ENCODE data around the gene DUOX1. TPM values are rescaled to one million over a fixed set of nuclear protein-coding genes. Genes with fewer than 3 reads are reported as not detected.

The DUOX1 gene
- total and polyA plus RNA-seq, 9 of the 15 experiments (the other 6 are each of a cell fraction or from before 2014, with no cell fraction given), result 0.01 to 0.22 (median 0.01) TPM; not detected in 6

DNA sequence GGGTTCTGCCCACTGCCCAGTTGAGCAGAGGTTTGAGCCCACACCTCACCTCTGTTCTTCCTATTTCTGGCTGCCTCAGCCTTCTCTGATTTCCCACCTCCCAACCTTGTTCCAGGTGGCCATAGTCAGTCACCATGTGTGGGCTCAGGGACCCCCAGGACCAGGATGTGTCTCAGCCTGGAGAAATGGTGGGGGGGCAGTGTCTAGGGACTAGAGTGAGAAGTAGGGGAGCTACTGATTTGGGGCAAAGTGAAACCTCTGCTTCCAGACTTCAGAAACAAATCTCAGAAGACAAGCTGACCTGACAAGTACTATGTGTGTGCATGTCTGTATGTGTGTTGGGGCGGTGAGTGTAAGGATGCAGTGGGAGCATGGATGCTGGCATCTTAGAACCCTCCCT is 35.1 kb downstream of the DUOX1 start:
- Histone ChIP-seq H3K79me2 (ENCODE audit: control insufficient read depth, insufficient read depth, low read length) (peaks cover 3% of the 10 kb centered on the region; the same call in 1 of the 3 replicates), H3K9ac (ENCODE audit: insufficient read depth in 1 of 2, low read depth in 2 of 2, low read length in 2 of 2) (no peak overlapping the region), H3K9me1 (ENCODE audit: control insufficient read depth, insufficient read depth, low read length) (no peaks in the 10 kb centered on the region), H3K4me3 (no peak overlapping the region), H4K20me1 (replicated peaks; ENCODE audit: control insufficient read depth, insufficient read depth, low read length) (peaks cover 5% of the 10 kb centered on the region; the same call in 1 of the 2 replicates), H3K4me1 (replicated peaks in 1 of 2; ENCODE audit: control insufficient read depth in 2 of 2, insufficient read depth in 2 of 2, low read length in 2 of 2) (peaks cover 28 to 48% of the 10 kb centered on the region in 2 experiments), H3K27ac (ENCODE audit: extremely low read depth, low read depth, low read length) (no peak overlapping the region), H2AFZ (ENCODE audit: low read depth, low read length) (no peak overlapping the region), H3K9me3 (replicated peaks; ENCODE audit: control insufficient read depth, insufficient read depth, low read depth, low read length) (no peaks in the 10 kb centered on the region), H3K36me3 (ENCODE audit: control insufficient read depth, insufficient read depth, low read length) (no peaks in the 10 kb centered on the region), H3K27me3 (ENCODE audit: control insufficient read depth in 2 of 2, insufficient read depth in 2 of 2, low read length in 2 of 2) (no peaks in the 10 kb centered on the region), H3K4me2 (ENCODE audit: insufficient read depth, low read length) (no peak overlapping the region)
- no peak for DNase-seq (ENCODE audit: extremely low read depth in 1 of 4, low spot score in 3 of 4)
- WGBS (ENCODE audit: insufficient coverage, low coverage, missing lambda C conversion rate), result 87% methylated on average over 1 of the region's 1 CpG
- ChIA-PET POLR2A (interaction anchor here (0.6 to 2.4 kb wide), 5 partner anchors 10 to 487 kb away, joined by 3 to 14 read pairs (median 4); no protein-coding TSS in a partner anchor), CTCF (ENCODE audit: low intra/inter-chr PET ratio) (interaction anchor here (4.3 kb wide), 1 partner anchor 293 kb away, joined by 48 read pairs; no protein-coding TSS in a partner anchor)
- no peak for ATAC-seq
- in situ Hi-C loops (cut with MboI), result no loop called here
- FAIRE-seq, result no peak
- no TSS peak for BruUV-seq (replicated peaks)
- intact Hi-C loops (cut with micrococcal nuclease), result loop anchor here (5.0 to 10.0 kb wide), 2 partner anchors 237 to 450 kb away; a partner anchor contains a TSS
- TF ChIP-seq ZNF24 (IDR thresholded peaks at IDR 0.05), result no peak
- no peak for TF ChIP-seq XRCC3 (IDR thresholded peaks at IDR 0.05)
- no peak for TF ChIP-seq ZNF449 (CRISPR knock-in tag; IDR thresholded peaks at IDR 0.05)
- TF ChIP-seq, protein P1, sequence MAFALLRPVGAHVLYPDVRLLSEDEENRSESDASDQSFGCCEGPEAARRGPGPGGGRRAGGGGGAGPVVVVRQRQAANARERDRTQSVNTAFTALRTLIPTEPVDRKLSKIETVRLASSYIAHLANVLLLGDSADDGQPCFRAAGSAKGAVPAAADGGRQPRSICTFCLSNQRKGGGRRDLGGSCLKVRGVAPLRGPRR (CRISPR knock-in tag; IDR thresholded peaks at IDR 0.05), result no peak
- TF ChIP-seq TAF7 (tag; IDR thresholded peaks at IDR 0.05), result no peak
- TF ChIP-seq CBX8 (IDR thresholded peaks at IDR 0.05; ENCODE audit: borderline replicate concordance, extremely low read depth, low read depth, low read length, poor library complexity, severe bottlenecking), result no peak
- no peak for TF ChIP-seq DACH1 (IDR thresholded peaks at IDR 0.05; ENCODE audit: partially characterized antibody)
- no peak for TF ChIP-seq ZNF830 (CRISPR knock-in tag; IDR thresholded peaks at IDR 0.05)
- no peak for TF ChIP-seq ETV5 (CRISPR knock-in tag; IDR thresholded peaks at IDR 0.05; ENCODE audit: low read depth)
- TF ChIP-seq ZBTB40 (IDR thresholded peaks at IDR 0.05), result no peak
- TF ChIP-seq ZBTB40 (CRISPR knock-in tag; IDR thresholded peaks at IDR 0.05), result no peak
- no peak for TF ChIP-seq SRSF3 (IDR thresholded peaks at IDR 0.05; ENCODE audit: insufficient read depth, low read length)
